ENCODE results near the gene SP6.

SP6 gene

DNA sequence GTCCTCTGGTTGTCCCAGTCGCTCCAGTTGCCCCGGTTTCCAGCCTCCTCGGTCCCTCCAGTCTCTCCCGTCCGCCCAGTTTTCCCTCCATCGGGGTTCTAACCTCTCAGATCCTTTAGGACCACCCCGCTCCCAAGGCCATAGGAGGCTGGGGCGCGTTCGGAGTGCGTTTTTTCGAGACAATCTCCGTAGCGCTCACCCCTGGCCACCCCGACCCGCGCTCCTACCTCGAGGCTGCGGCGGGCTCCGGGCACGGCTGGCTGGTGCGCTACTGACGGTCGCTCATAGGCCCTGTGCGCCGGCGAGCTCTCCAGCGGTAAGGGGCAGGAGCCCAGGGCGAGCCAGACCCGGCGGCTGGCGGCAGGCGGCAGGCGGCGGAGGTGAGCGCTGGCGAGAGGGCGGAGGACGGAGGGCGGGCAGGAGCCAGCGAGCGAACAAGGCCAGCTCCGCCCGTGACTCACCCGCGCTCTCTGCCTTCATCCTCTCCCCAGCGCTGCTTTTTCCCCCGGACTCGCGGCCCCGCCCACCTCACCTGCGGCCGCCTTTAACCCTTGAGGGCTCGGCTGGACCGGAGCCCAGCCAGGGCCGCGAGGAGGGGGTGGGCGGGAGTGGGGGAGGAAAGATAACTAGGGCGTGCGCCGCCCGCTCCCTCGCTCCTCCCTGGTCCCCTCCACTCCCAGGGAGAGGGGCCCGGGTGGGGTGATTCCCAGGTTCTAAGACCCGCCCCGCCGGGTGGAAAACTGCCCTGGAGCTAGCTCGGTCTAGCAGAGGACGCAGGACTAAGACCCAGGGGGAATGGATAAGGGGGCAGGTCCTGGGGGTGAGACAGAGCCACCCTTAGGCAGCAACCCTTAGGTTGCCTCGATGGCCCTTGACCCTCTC is at the start of gene SP6:
TSS of gene SP6 (minus strand) at position 472 of the 882 bp plus-strand sequence. CDS start 2,734 bp downstream, outside the sequence.
- no peak for DNase-seq (ENCODE audit: extremely low read depth, low read depth)
- TF ChIP-seq, protein P1, sequence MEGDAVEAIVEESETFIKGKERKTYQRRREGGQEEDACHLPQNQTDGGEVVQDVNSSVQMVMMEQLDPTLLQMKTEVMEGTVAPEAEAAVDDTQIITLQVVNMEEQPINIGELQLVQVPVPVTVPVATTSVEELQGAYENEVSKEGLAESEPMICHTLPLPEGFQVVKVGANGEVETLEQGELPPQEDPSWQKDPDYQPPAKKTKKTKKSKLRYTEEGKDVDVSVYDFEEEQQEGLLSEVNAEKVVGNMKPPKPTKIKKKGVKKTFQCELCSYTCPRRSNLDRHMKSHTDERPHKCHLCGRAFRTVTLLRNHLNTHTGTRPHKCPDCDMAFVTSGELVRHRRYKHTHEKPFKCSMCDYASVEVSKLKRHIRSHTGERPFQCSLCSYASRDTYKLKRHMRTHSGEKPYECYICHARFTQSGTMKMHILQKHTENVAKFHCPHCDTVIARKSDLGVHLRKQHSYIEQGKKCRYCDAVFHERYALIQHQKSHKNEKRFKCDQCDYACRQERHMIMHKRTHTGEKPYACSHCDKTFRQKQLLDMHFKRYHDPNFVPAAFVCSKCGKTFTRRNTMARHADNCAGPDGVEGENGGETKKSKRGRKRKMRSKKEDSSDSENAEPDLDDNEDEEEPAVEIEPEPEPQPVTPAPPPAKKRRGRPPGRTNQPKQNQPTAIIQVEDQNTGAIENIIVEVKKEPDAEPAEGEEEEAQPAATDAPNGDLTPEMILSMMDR (IDR thresholded peaks at IDR 0.05; ENCODE audit: low read depth, low read length) = no peak

DNA sequence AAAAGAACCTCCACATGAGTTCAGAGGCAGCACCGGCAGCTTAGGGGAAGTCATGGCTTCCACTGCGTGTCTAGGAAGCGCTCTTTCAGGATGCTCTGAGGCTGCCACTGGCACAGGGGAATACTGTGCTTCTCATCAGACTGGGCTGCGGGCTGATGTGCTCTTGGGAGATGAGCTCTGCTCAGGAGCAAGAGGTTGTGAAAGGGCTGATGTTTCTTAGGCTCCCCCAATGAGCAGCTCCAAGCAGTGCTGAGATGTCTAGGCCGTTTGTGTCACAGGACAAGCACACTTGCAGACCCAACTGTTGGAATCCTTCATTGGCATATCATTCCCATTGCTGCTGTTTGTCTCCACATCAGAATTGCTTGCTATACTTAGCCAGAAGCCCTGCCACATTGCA is 48.7 kb upstream of the SP6 start:
- no peak for DNase-seq (ENCODE audit: extremely low read depth, low read depth)
- TF ChIP-seq, protein P1 (IDR thresholded peaks at IDR 0.05; ENCODE audit: low read depth, low read length) = no peak

DNA sequence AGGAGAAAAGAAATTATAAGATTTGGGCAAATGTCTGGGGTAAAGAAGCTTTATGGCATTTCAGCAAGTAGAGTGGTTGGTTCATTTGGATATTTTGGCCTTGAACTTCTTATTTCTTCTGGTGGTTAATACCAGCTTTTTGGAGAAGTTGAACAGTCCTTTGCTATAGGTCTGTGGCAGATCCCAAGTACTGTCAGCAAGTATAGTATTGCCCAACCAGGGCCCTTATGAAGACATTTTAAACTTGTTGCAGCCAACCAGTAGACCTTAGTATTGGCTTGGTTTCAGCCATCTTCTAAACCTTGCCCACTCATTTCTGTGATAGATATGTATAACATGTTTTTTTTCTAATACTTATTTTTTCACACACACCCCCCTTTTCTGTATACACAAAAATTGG is 47.3 kb upstream of the SP6 start:
- DNase-seq (ENCODE audit: extremely low read depth, low read depth) = no peak
- TF ChIP-seq, protein P1 (IDR thresholded peaks at IDR 0.05; ENCODE audit: low read depth, low read length) = no peak

DNA sequence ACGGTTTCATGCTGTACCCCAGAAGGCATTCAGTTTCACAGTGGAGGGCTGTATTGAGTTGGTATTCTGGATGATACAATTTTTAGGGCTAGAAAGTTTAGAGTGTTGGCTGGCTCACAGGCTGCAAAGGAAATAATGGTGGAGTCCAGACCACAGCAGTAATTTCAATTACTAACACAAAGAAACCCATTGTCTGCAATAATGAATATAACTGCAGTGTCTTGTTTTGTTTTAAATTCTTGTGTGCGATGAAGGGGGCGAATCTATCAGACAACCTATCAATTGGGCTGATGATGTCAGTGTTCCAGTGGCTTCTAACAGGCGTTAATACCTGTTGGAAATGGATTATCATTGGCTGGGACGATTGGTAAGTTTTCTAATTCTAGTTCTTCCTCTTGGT is 46.6 kb upstream of the SP6 start:
- DNase-seq (ENCODE audit: extremely low read depth, low read depth) = no peak
- TF ChIP-seq, protein P1 (IDR thresholded peaks at IDR 0.05; ENCODE audit: low read depth, low read length) = no peak

DNA sequence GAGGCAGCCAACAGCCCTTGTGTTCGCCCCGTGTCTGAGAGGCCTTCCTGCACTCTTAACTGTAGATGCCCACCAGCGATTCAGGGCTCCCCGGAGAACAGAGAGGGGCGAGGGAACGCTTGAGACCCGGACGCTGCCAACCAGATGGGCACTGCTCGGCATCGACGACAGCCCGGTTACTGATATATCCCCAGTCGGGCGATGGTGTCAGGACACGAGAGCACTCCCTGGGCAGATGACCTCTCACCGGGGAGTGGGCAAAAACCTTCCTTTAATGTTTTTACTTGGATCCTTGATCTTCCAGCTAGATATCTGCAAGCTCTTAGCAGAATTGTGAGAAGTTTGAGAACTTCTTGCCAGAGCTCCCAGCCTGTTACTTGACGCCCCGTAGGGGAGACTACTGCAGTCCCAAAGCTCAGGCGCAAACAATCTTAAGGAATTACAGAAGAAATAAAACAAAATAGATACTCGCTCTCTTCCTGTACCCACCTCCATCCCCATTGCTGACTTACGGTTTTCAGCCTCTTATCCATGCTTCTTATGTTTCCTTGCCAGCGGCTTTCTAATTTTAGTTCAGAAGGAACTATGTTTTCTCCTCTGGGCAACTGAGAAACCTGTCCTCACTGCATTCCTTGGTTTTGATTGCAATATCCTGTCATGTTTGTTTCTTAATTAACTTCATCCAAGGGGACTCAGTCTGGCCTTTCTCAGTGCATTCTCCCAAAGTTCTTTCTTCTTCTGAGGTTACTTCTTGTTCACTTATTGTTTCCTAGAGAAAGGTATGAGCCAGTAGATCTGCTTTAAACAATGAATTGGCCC is 45.9 kb upstream of the SP6 start:
- TF ChIP-seq, protein P1 (IDR thresholded peaks at IDR 0.05; ENCODE audit: low read depth, low read length) = no peak
- DNase-seq (ENCODE audit: extremely low read depth, low read depth) = no peak

DNA sequence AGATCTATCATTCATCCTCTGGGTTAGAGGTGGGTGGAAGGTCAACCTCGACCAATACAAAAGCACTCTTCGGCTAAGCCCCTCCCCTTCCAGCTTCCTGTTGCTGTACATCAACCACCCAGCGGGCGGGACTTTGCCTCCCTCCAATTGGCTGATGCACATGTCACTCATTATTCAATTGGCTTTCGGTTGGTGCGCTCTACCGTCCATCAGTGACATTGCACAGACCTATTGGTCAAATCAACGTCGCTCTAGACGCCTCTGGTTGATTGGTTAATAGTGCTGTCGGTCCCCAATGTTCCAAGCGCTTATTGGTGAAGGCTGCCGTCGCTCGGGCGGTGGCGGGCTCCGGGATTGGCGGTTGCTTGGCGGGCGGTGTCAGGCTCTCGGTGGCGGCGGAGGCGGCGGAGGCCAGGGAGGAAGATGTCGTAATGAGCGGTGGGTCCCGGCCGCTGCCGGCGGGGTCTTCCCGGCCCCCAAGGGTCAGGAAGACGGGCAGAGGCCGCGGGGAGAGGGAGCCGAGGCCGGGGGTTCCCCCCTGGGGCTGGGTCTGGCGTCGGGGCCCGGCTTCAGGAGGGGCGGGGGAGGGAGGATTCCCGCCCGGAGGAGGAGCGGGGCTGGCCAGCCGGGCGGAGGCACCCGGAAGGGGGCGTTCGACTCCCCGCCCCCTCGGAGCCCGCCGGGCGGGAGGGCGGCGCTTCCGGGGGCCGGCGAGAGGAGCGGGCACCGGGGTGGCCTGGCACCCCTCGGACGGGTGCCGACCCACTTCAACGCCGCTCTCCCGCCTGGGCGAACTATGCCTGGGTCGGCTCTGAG is 45.1 kb upstream of the SP6 start, which contains the start of gene SP2:
TSS of gene SP2 (plus strand) at position 381 of the 816 bp plus-strand sequence. CDS start at position 432, 51 bp downstream.
- DNase-seq (ENCODE audit: extremely low read depth, low read depth) = peak; percentile 100
- TF ChIP-seq, protein P1 (IDR thresholded peaks at IDR 0.05; ENCODE audit: low read depth, low read length) = no peak

All from AG09319 (cell line).